GM21723 (cell line): ENCODE results near the gene DMPK.
"Not testable (repeated sequence)": the region's sequence is repeated elsewhere in the genome, so short reads cannot be mapped to it uniquely, and the experiment has no call there.

Source experiments
- ATAC-seq: cut with Tn5 transposase; IDR thresholded peaks from one replicate; pipeline ENCODE4 v1.9.1; 2021; ENCODE audit warnings: mild to moderate bottlenecking, moderate library complexity; ENCODE audit not compliant: unreplicated experiment

The DMPK gene

GRCh38 chr19:45815481-45816216 is 33.4 kb upstream of the DMPK start:
- no peak for ATAC-seq

DNA sequence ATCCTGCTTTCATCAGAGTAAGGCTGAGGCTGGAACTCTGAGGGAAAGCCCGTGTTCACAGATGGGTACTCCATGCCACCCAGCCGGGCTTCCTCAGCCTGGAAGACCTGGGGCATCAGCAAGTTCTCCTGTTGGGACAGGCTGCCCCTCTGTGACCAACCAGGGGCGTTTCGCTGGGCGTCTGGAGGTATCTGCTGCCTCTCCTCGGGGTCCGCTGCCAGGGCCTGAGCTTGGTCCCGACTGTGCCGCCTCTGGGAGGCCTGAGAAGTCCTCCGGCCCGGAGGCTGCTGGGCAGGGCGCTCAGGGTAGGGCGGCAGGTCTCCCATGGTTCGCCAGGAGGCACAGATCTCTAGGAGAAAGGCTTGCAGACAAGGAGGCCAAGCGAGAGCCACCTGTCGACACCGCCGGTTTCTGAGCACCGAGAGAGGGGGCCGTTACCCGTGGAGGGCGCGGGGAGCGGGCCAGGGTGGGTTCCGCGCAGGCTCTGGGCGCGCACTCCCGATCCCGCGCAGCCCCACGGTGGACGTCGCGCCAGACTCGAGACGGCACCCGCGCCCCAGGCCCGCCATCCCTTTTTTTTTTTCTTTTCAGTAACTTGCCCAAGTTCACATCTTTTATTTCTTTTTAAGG is 32.7 kb upstream of the DMPK start, which contains the start of gene RSPH6A:
Gene RSPH6A, minus strand, starts transcription at position 458 of the 630 bp plus-strand sequence. Its CDS starts 132 bp downstream, at position 326.
- ATAC-seq, result no peak

GRCh38 chr19:45814166-45814780 is 32.0 kb upstream of the DMPK start:
- ATAC-seq, result no peak

DNA sequence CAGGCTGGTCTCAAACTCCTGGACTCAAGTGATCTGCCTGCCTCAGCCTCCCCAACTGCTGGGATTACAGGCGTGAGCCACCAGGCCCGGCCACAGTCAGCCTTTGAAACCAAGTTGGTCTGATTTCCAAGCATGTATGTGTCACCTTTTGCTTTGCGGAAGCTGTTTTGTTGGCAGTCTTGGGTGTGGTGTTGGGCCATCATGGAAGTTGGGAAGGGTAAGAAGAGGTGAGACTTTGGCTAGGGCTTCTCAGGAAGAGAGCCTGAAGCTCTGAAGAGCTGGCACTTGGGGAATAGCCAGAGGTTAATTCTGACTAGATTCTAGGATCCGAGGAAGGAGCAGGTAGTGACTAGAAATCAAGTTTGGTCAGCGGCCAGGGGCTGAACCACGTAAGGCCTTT is 30.0 kb upstream of the DMPK start:
- no peak for ATAC-seq

DNA sequence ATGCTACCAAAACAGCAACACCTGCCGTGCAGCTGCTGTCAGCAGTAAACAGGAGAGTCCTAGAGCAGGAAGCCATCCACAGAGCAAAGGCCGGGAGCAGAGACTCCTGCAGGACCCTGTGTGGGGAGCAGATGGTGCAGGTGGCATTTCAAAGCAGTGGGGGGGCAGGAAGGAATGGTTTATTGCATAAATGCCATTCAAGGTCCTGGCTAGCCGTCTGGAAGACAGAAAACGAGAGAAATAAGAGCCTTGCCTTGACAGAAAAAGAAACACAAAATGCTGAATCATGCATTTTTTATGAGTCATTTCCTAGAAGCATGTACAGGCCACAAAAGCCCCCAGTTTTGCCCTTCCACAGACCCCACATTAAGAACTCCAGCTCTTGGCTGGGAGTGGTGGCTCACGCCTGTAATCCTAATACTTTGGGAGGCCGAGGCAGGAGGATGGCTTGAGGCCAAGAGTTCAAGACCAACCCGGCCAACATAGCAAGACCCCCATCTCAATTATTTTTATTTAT is 27.4 kb upstream of the DMPK start:
- no peak for ATAC-seq

GRCh38 chr19:45805719-45806118 is 23.4 kb upstream of the DMPK start:
- no peak for ATAC-seq

DNA sequence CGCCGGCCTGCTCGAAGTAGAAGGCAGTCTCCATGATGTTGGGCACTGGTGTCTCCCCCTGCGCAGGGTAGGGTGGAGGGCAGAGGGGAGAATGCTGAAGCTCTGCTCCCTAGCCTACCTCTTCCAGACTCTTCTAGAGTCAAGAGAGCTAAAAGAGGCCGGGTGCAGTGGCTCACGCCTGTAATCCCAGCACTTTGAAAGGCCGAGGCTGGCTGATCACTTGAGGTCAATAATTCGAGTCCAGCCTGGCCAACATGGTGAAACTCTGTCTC is 22.6 kb upstream of the DMPK start:
- ATAC-seq, result no peak

DNA sequence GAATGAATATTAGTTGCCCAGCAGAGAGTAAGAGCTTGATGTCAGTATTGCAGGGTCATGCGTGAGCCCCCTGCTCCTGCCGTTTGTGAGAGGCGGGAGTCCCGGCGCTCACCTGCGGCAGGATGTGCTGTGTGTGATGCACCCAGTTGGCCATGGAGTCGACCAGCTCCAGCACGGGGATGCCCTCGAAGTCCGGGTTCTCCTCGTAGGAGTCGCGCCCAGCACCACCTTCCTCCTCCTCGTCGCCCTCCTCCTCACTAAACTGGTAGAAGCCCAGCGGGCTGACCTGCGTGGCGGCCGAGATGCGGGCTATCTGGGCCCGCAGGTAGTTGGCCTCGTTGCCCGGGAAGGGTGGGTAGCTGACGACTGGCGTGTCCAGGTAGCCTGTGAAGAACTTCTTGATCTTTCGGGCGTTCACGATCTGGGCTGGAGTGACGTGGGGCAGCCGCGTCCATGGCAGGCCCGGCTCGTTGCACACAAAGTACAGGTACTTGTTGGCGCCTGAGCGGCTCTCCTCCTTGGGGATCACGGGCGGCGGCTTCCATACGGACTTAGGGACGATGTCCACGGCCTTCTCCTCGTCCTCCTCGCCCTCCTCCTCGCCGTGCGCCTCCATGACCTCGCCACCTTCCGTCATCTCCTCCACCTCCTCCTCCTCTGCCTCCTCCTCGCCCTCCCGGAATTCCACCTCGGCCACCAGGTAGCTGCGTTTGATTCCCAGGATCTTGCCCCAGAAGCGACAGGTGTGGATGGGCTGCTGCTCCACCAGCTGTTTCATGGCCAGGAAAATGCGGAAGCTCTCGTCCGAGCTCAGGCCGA is 22.1 kb upstream of the DMPK start:
- no peak for ATAC-seq

DNA sequence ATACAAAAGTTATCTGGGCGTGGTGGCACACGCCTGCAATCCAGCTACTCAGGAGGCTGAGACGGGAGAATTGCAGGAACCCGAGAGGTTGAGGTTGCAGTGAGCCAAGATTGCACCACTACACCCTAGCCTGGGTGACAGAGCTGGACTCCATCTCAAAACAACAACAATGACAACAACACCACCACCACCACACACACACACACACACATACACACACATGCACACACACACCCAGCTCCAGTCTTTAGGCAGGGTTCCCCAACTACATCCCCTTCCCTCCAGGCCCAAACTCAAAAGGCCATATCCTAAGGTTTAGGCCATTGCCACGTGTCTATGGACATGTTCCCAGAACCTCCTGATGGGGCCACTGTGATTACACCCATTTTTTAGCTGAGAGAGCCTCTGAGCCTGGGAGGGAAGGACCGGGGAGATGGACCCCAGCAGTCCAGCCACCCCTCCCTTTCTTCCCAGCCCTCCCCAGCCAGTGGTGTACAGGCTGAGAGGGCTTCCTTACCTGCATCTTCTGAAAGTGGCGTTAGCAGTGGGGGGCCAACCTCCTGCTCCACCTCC is 19.4 kb upstream of the DMPK start:
- no peak for ATAC-seq

DNA sequence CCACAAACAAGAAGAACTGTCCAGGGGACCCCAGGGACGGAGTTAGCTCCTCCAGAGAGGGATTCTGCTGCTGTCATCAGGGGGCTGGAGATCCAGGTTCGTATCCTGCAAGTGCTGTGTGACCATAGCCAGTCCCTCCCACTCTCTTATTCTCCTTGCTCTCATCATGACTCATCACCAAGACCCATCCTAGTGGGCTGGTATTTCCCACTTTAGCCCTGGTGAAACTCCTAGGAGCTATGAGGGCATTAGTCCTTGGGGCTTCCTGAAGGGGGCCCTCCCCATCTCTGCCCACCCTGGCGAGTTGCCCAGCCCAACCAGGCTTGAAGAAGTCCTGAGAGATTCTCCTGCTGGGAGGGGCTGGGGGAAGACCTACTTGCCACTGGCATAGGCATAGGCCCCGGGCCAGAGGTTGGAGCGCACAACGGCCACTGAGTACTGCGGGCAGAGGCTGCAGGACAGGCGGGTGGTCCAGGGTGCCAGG is 17.8 kb upstream of the DMPK start:
- ATAC-seq, result no peak

DNA sequence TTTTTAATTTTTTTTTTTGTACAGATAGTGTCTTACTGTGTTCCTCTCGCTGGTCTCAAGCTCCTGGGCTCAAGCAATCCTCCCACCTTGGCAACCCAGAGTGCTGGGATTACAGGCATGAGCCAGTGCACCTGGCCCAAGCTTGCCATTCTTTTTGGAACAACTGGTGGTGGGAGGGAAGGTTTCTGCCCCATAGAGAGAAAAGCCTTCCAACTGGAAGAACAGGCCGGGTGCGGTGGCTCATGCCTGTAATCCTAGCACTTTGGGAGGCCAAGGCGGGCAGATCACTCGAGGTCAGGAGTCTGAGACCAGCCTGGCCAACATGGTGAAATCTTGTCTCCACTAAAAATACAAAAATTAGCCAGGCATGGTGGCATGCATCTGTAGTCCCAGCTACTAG is 17.3 kb upstream of the DMPK start:
- not testable (repeated sequence) for ATAC-seq

- ATAC-seq, result no peak
Observed at GRCh38 chr19:45798995-45799517, 16.8 kb upstream of the DMPK start.

DNA sequence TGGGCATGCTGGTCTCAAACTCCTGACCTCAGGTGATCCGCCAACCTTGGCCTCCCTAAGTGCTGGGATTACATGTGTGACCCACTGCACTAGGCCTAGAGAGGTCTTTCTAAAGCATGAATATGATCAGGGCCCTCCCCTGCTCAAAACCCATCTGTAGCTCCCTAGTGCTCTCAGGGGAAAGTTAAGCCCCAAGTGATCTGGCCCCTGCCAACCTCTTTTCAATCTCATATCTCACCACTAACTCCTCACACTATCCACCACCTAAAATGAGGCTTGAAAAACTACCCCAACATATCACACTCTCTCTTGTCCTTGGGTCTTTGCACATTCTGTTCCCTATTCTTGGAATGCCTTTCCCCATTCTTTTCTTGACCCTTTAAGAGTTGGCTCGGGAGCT is 12.3 kb upstream of the DMPK start:
- no peak for ATAC-seq

DNA sequence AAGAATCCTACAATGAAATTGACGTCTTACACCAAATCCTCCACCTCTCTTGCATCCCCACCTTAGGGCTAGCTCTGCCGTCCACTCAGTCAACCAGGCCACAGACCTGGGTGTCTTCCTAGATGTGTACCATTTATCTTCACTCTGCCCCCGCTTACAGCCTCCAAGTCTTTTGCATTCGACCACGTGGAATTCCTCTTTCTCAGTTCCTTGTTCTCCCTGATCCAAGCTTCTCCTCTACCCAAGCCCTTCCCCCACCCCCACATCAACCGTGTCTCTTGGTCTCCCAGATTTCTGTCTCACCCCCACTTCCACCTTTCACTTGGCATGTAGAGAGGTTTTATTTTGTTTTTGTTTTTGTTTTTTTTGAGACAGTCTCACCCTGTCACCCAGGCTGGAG is 11.6 kb upstream of the DMPK start:
- ATAC-seq, result no peak

- no peak for ATAC-seq
Observed at GRCh38 chr19:45793178-45793564, 10.9 kb upstream of the DMPK start.

DNA sequence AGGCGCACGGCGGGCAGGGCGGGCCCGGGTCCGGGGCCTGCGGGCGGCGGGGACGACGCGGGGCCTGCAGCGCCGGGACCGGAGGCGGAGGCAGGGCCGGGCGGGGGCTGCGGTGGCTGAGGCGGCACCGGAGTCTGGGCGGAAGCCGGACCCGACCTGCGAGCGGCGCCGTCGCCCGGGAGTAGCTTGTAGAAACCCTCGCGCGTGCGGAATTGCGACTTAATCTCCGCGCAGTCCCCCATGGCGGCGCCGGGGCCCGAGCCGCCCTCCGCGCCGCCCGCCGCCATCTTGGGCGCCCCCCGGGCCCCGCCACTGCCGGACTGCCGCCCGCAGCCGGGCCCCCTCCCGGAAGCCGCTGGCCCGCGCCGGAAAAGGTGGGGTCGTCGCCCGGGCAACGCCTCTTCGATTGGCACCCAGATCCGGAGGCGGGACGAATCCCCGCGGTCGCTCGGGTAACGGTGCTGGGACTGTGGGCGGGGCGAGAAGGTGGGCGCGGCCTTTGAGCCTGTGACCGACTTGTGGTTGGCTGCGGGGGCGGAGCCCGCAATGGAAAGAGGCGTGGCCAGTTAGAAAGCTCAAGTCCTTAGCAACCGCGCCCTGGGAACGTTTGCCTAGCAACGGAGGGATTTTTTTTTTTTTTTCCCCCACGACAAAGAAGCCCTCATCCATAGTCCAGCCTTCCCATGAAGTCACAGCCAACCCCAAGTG is 10.3 kb upstream of the DMPK start, which contains the start of gene DMWD:
Gene DMWD, minus strand, starts transcription at position 376 of the 708 bp plus-strand sequence. Its CDS starts 89 bp downstream, at position 287.
- peak; percentile 85 for ATAC-seq

- ATAC-seq, result peak; percentile 30
Observed at GRCh38 chr19:45791744-45792469, 9.6 kb upstream of the DMPK start.

- no peak for ATAC-seq
Observed at GRCh38 chr19:45790942-45791341, 8.7 kb upstream of the DMPK start.
